ENCODE measurements around the gene CDKAL1.

Gene CDKAL1

GRCh38 chr6:20850686-20851416, 316.6 kb downstream of the CDKAL1 start:
- no peak for DNase-seq

- DNase-seq = no peak
Observed at GRCh38 chr6:20851795-20852194, 317.5 kb downstream of the CDKAL1 start.

DNA sequence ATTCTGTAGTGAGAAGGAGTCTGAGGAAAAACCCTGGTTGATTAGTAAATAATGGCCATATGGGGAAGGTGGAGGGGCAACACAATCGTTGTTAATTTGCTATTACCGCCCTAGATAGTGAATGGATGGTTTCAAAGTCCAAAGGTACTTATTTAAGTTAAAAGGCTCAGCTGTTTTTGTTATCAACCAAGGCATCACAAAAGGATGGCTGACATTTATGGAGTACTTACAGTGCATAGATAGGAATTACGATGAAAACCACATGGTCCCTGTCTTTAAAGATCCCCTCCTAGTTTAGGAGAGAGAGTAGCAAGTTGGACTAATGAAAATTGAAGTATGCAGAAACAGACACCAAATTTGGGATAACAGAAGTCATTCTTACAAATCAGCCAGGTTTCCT, 319.6 kb downstream of the CDKAL1 start:
- no peak for DNase-seq

GRCh38 chr6:20856681-20857288, 322.5 kb downstream of the CDKAL1 start:
- no peak for DNase-seq

GRCh38 chr6:20861481-20861880, 327.2 kb downstream of the CDKAL1 start:
- no peak for DNase-seq

DNA sequence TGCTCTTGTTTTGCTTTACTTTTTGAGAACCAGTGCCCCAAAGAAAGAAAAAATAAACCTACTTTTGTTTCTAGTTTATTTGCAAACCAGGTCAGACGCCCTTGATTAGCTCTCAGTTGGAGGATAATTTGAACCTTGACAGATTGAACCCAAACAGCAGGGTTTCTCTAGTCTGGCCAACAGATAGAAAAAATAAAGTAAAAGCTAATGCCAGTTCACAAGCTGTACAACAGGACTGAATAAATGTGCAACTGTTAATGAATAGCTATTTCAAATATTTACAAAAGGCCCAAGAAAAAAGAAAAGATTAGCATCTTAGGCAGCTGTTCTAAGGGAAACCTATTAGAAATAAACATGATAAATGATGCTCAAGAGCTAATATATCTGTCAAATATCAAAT, 331.8 kb downstream of the CDKAL1 start:
- DNase-seq = no peak

- no peak for DNase-seq
Observed at GRCh38 chr6:20866935-20867703, 332.9 kb downstream of the CDKAL1 start.

DNA sequence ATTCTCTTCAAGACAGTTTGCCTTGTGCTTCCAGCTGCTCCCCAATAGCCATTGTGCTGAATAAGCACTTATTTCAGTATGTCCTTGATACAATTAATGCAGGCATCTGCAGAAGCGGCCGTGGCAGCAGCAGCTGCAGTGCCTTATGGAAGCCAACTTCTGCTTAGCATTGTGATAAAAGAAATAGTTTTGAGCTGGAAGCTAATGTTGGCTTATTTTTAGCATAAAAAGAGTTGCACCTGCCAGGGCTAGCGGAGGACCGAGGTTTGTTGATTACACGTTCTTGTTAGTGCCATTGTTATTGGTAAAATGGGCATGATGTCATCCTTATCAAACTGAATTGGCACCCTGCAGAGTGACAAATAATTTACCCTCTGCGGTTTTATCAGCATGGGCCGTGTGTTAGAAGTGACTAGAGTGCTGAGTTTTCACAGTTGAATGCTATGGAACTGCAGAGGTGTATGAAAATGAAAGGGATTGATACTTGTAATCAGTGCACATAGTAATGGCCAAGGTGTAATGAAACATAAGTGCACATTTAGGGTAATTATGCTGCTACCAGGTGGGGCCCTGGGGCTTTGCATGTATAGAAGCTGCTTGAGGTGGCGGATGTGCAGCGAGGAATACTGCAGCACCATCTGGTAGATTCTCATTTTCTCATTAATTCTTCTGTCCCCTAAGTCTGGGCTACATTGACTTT, 334.3 kb downstream of the CDKAL1 start:
- DNase-seq = no peak

- DNase-seq = no peak
Observed at GRCh38 chr6:20870021-20870420, 335.8 kb downstream of the CDKAL1 start.

DNA sequence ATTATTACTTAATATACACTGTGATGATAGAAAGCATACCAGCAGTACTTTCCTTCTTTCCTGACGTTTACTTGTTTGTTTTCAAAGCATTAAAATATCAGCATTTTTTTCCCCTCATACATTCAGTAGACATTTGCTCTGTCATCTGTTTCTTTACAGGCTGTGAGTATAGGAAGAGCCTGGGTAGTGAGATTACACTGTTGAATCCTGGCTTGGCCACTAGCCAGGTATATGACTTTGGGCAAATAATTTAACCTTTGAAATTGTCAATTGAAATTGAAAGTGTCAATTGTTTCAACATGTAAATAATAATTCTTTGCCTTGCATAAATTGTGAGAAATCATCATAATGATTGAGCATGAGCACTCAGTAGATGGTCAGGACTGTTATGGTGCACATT, 336.2 kb downstream of the CDKAL1 start:
- DNase-seq = no peak

DNA sequence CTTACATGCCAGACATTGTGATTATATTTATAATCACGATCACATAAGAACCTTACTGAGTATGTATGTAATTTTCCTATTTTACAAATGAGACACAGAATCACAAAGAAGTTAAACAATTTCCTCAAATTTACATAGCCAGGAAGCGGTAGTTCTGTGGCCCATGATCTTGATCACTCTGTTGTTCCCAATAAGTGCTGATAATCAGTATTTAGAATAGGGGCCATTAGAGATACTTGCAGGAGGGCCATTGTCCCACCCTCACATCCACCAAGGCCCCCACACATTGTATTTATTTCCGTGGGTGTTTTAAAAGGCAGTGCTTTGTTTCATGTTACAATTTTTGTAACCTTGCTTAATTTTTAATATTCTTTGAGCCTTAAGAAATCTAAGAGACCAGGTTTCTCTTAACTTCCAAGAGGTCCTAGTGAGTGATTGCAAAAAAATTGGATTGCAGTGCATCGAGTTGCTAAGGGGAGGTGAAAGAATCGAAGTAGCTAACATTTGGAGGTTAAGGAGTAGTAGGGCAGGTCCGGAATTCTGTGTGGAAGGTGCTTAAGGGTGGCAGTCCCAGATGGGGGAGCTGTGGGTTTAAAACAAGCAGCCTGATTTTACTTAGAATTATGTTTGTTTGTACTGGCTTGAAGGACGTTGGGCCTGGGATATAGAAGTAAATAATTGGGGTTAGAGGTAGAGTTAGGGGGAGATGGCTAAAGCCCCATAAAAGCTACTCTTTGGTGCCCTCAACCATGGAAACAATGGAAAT, 339.4 kb downstream of the CDKAL1 start:
- DNase-seq = no peak

GRCh38 chr6:20875369-20875963, 341.2 kb downstream of the CDKAL1 start:
- no peak for DNase-seq

- no peak for DNase-seq
Observed at GRCh38 chr6:20876036-20876435, 341.8 kb downstream of the CDKAL1 start.

GRCh38 chr6:20876561-20876960, 342.3 kb downstream of the CDKAL1 start:
- DNase-seq = no peak

- DNase-seq = no peak
Observed at GRCh38 chr6:20877008-20877937, 343.0 kb downstream of the CDKAL1 start.

DNA sequence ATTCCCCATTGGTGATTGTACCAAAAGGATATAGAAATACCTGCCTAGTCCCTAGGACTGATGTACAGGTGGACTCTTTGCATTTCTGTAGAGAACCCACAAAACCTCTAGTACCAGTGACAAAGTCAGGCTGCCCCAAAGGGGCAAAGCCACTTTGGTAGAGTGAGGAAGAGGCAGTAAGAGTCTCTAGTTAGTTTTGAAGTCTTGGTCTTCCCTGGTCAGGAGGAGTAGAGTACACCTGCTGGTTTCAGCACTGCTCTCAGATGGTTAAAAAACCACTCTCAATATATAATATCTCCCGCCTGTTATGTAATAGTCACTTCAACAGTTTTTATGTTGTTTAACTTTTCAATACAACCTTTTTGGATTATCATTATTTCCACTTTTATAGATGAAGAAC, 344.9 kb downstream of the CDKAL1 start:
- DNase-seq = no peak

DNA sequence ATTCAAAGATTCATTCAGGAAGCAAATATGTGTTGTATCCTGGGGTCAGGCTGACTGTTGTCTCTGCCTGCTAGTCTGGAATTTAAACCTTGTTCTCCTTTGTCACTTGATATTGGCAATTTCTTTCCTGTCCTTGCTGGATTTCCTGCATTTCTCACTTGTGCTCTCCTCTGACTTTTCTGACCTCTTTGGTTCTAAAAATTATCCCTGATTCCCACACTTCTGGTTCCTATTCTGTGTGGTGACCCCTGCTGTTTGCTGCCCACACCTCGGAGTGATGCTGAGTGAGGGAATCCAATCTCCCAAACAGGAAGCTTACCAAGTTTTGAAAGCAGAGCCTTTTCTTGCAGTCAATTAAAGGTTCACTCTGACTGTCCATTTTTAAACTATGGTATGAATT, 345.3 kb downstream of the CDKAL1 start:
- DNase-seq = no peak

GRCh38 chr6:20881365-20881764, 347.1 kb downstream of the CDKAL1 start:
- DNase-seq = no peak

- no peak for DNase-seq
Observed at GRCh38 chr6:20882014-20882413, 347.8 kb downstream of the CDKAL1 start.

GRCh38 chr6:20885076-20885475, 350.8 kb downstream of the CDKAL1 start:
- no peak for DNase-seq

DNA sequence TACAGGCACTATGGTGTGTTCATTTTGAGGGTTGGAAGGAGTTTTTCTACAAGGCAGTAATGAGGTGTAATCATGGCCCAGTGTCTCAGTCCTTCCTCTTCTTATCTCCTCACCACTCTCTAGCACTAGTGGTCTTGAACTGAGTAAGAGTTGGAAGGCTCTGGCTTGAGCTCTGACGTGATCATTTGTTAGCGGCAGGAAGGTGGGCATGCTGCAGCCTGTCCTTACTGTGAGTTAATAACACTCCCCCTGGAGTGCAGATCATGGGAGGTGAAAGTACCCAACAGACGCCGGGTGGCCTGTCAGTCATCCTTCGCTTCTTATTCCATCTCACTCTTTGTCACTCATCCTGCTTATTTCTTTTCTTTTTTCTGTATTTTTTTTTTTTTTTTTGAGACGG, 356.9 kb downstream of the CDKAL1 start:
- DNase-seq = no peak
